Testis (tissue), 2 donors: Measurements from ENCODE around the gene CELSR1.

Experiments
- CTCF ChIP-seq, 3 experiments: fragments of 450-650 bp in 2 of 3; fragments of 200-600 bp in 1 of 3; sonication (generic) in 1 of 3; IDR thresholded peaks; one replicate each; pipeline ENCODE4 v1.5.1; 2016 to 2019; ENCODE audit warnings: antibody characterized with exemption in 3 of 3, mild to moderate bottlenecking in 2 of 3, moderate library complexity in 1 of 3
- POLR2A ChIP-seq: fragments of 450-650 bp; IDR thresholded peaks from one replicate; pipeline ENCODE4 v1.6.1; 2017; ENCODE audit warnings: antibody characterized with exemption, mild to moderate bottlenecking, moderate library complexity

- TF ChIP-seq CTCF (IDR thresholded peaks at IDR 0.05) (no peak), POLR2A (no peak)
These were observed 12.1 kb upstream of the CELSR1 start for GRCh38 chr22:46549563-46549840.
